Activated T-helper 1 cell treated with anti-CD3 and anti-CD28 coated beads, Interleukin-12 subunit alpha, Interleukin-12 subunit beta, Interleukin-2, Interleukin-4 antibody, amounts not matched to agents 30 ng/mL and 10 ng/mL and 1 ng/mL, durations not matched to agents 14 hours and 24 hours and 36 hours (primary cell): ENCODE measurements around the gene CLCN7. TPM values are rescaled to one million over a fixed set of nuclear protein-coding genes. Genes with fewer than 3 reads are reported as not detected.

Experiments used
- DNase-seq: peaks from one replicate; pipeline ENCODE4 v3.0.0; 2021; ENCODE audit warnings: low spot score
- H3K27ac Mint-ChIP-seq: one replicate; pipeline ENCODE4 v1.8.0; 2021; ENCODE audit warnings: mild to moderate bottlenecking, mixed read lengths
- H3K27me3 Mint-ChIP-seq: one replicate; pipeline ENCODE4 v1.8.0; 2022; ENCODE audit warnings: mild to moderate bottlenecking, moderate library complexity, mixed read lengths; ENCODE audit not compliant: insufficient read depth
- H3K36me3 Mint-ChIP-seq: one replicate; pipeline ENCODE4 v1.8.0; 2021; ENCODE audit warnings: low read depth, mixed read lengths
- H3K4me1 Mint-ChIP-seq: one replicate; pipeline ENCODE4 v1.8.0; 2021; ENCODE audit warnings: low read depth, mixed read lengths
- H3K4me3 Mint-ChIP-seq: one replicate; pipeline ENCODE4 v1.8.0; 2021; ENCODE audit warnings: mild to moderate bottlenecking, moderate library complexity, mixed read lengths
- H3K9me3 Mint-ChIP-seq: one replicate; pipeline ENCODE4 v1.8.0; 2021; ENCODE audit warnings: mixed read lengths
- intact Hi-C: fragments of 100-400 bp; cut with micrococcal nuclease; formaldehyde crosslinking; loops from one replicate; pipeline ENCODE4 v1.15.1; 2024
- total RNA-seq: library from RNA; stranded (reverse); gene quantifications from 2 replicates; pipeline ENCODE4 v1.2.3, GENCODE V29; 2022

The CLCN7 gene
- total RNA-seq, 1 donor from 2014 or later: 68.7 TPM

- peak overlapping the region; percentile 29 for H3K27ac Mint-ChIP-seq
- no peak for DNase-seq
These were observed 16.4 kb downstream of the CLCN7 start for GRCh38 chr16:1458336-1458976.

GRCh38 chr16:1457489-1458245 lies 17.2 kb downstream of the CLCN7 start:
- intact Hi-C loops: no loop called here
- no peaks in the 10 kb centered on the region for H3K36me3 Mint-ChIP-seq
- no peaks in the 10 kb centered on the region for H3K27me3 Mint-ChIP-seq
- H3K27ac Mint-ChIP-seq: no peak overlapping the region
- no peak for DNase-seq
- H3K9me3 Mint-ChIP-seq: no peaks in the 10 kb centered on the region
- H3K4me1 Mint-ChIP-seq: no peaks in the 10 kb centered on the region
- no peak overlapping the region for H3K4me3 Mint-ChIP-seq

More at GRCh38 chr16:1458336-1458976, 16.4 kb downstream of the CLCN7 start:
- Mint-ChIP-seq H3K4me1 (no peaks in the 10 kb centered on the region), H3K36me3 (no peaks in the 10 kb centered on the region), H3K4me3 (no peak overlapping the region), H3K9me3 (no peaks in the 10 kb centered on the region), H3K27me3 (no peaks in the 10 kb centered on the region)
- intact Hi-C loops: no loop called here

GRCh38 chr16:1456951-1457350 lies 17.9 kb downstream of the CLCN7 start:
- Mint-ChIP-seq H3K36me3 (peaks cover 2% of the 10 kb centered on the region), H3K27ac (no peak overlapping the region), H3K4me1 (no peaks in the 10 kb centered on the region), H3K27me3 (no peaks in the 10 kb centered on the region), H3K4me3 (no peak overlapping the region), H3K9me3 (no peaks in the 10 kb centered on the region)
- no peak for DNase-seq
- intact Hi-C loops: no loop called here

GRCh38 chr16:1455190-1456171 lies 19.3 kb downstream of the CLCN7 start:
- no peak for DNase-seq
- H3K27ac Mint-ChIP-seq: no peak overlapping the region
- H3K4me3 Mint-ChIP-seq: no peak overlapping the region
- H3K9me3 Mint-ChIP-seq: no peaks in the 10 kb centered on the region
- no peaks in the 10 kb centered on the region for H3K27me3 Mint-ChIP-seq
- intact Hi-C loops: no loop called here
- H3K36me3 Mint-ChIP-seq: peaks cover 2% of the 10 kb centered on the region
- H3K4me1 Mint-ChIP-seq: no peaks in the 10 kb centered on the region

GRCh38 chr16:1454561-1454960 lies 20.3 kb downstream of the CLCN7 start:
- H3K4me1 Mint-ChIP-seq: no peaks in the 10 kb centered on the region
- H3K27ac Mint-ChIP-seq: no peak overlapping the region
- H3K36me3 Mint-ChIP-seq: peaks cover 2% of the 10 kb centered on the region
- DNase-seq: no peak
- H3K4me3 Mint-ChIP-seq: no peak overlapping the region
- no peaks in the 10 kb centered on the region for H3K27me3 Mint-ChIP-seq
- H3K9me3 Mint-ChIP-seq: no peaks in the 10 kb centered on the region
- intact Hi-C loops: no loop called here

- Mint-ChIP-seq H3K4me3 (no peak overlapping the region), H3K27me3 (no peaks in the 10 kb centered on the region), H3K27ac (no peak overlapping the region), H3K4me1 (no peaks in the 10 kb centered on the region), H3K9me3 (no peaks in the 10 kb centered on the region), H3K36me3 (peaks cover 2% of the 10 kb centered on the region)
- intact Hi-C loops: no loop called here
- no peak for DNase-seq
These were observed 21.5 kb downstream of the CLCN7 start for GRCh38 chr16:1453316-1453715.

- Mint-ChIP-seq H3K36me3 (peaks cover 2% of the 10 kb centered on the region), H3K4me3 (no peak overlapping the region), H3K9me3 (no peaks in the 10 kb centered on the region), H3K27ac (no peak overlapping the region), H3K4me1 (no peaks in the 10 kb centered on the region), H3K27me3 (no peaks in the 10 kb centered on the region)
- intact Hi-C loops: no loop called here
- DNase-seq: no peak
These were observed 22.3 kb downstream of the CLCN7 start for GRCh38 chr16:1452530-1452929.

GRCh38 chr16:1451702-1452392 lies 23.0 kb downstream of the CLCN7 start:
- Mint-ChIP-seq H3K27me3 (no peaks in the 10 kb centered on the region), H3K36me3 (peaks cover 2% of the 10 kb centered on the region), H3K4me1 (no peaks in the 10 kb centered on the region), H3K9me3 (no peaks in the 10 kb centered on the region), H3K4me3 (no peak overlapping the region), H3K27ac (no peak overlapping the region)
- DNase-seq: no peak
- intact Hi-C loops: no loop called here

GRCh38 chr16:1450841-1451240 lies 24.0 kb downstream of the CLCN7 start:
- Mint-ChIP-seq H3K4me3 (no peak overlapping the region), H3K27me3 (no peaks in the 10 kb centered on the region), H3K27ac (no peak overlapping the region), H3K4me1 (no peaks in the 10 kb centered on the region), H3K9me3 (no peaks in the 10 kb centered on the region), H3K36me3 (peaks cover 2% of the 10 kb centered on the region)
- no peak for DNase-seq
- intact Hi-C loops: no loop called here

- no peaks in the 10 kb centered on the region for H3K27me3 Mint-ChIP-seq
- H3K36me3 Mint-ChIP-seq: peaks cover 2% of the 10 kb centered on the region
- no peaks in the 10 kb centered on the region for H3K9me3 Mint-ChIP-seq
- intact Hi-C loops: no loop called here
- H3K27ac Mint-ChIP-seq: no peak overlapping the region
- no peak for DNase-seq
- H3K4me1 Mint-ChIP-seq: no peaks in the 10 kb centered on the region
- no peak overlapping the region for H3K4me3 Mint-ChIP-seq
These were observed 24.6 kb downstream of the CLCN7 start for GRCh38 chr16:1450218-1450617.

GRCh38 chr16:1449201-1449788 lies 25.5 kb downstream of the CLCN7 start:
- no peaks in the 10 kb centered on the region for H3K4me1 Mint-ChIP-seq
- no peak for DNase-seq
- H3K36me3 Mint-ChIP-seq: peaks cover 2% of the 10 kb centered on the region
- H3K27me3 Mint-ChIP-seq: no peaks in the 10 kb centered on the region
- H3K4me3 Mint-ChIP-seq: no peak overlapping the region
- no peaks in the 10 kb centered on the region for H3K9me3 Mint-ChIP-seq
- H3K27ac Mint-ChIP-seq: no peak overlapping the region
- intact Hi-C loops: no loop called here

- no peak for DNase-seq
- no peaks in the 10 kb centered on the region for H3K4me1 Mint-ChIP-seq
- no peak overlapping the region for H3K4me3 Mint-ChIP-seq
- H3K27ac Mint-ChIP-seq: no peak overlapping the region
- intact Hi-C loops: no loop called here
- no peaks in the 10 kb centered on the region for H3K27me3 Mint-ChIP-seq
- no peaks in the 10 kb centered on the region for H3K9me3 Mint-ChIP-seq
- H3K36me3 Mint-ChIP-seq: peaks cover 2% of the 10 kb centered on the region
These were observed 26.2 kb downstream of the CLCN7 start for GRCh38 chr16:1448536-1449116.
